NT2/D1 (cell line): ENCODE measurements around the gene PANK2.
"Not testable (repeated sequence)": the region's sequence is repeated elsewhere in the genome, so short reads cannot be mapped to it uniquely, and the experiment has no call there.

Experiments
- DNase-seq: peaks from one replicate; pipeline ENCODE4 v3.0.0-alpha.2; 2011; ENCODE audit warnings: low read depth, low spot score
- H3K27me3 ChIP-seq: 2 replicates; pipeline ENCODE4 v1.6.0; 2011; ENCODE audit warnings: mild to moderate bottlenecking; ENCODE audit not compliant: insufficient read length, insufficient read depth
- H3K36me3 ChIP-seq: 2 replicates; pipeline ENCODE4 v1.6.1; 2011; ENCODE audit warnings: mild to moderate bottlenecking, low read length, mixed read lengths; ENCODE audit not compliant: insufficient read depth, insufficient read length
- H3K4me1 ChIP-seq: 2 replicates; pipeline ENCODE4 v1.5.1; 2011; ENCODE audit not compliant: insufficient read depth, insufficient read length
- H3K4me3 ChIP-seq: 2 replicates; pipeline ENCODE4 v1.5.1; 2011; ENCODE audit warnings: low read depth; ENCODE audit not compliant: insufficient read length
- H3K9ac ChIP-seq: 2 replicates; pipeline ENCODE4 v1.6.0; 2011; ENCODE audit warnings: low read depth; ENCODE audit not compliant: insufficient read length
- H3K9me3 ChIP-seq: 2 replicates; pipeline ENCODE4 v1.5.1; 2011; ENCODE audit warnings: mild to moderate bottlenecking, low read length; ENCODE audit not compliant: insufficient read depth
- SUZ12 ChIP-seq: IDR thresholded peaks from 2 replicates; pipeline ENCODE4 v1.6.1; 2011; ENCODE audit not compliant: insufficient read length, insufficient read depth; ENCODE audit errors: extremely low read depth
- YY1 ChIP-seq: IDR thresholded peaks from 2 replicates; pipeline ENCODE4 v1.6.1; 2011; ENCODE audit not compliant: insufficient read length, insufficient read depth
- ZNF274 ChIP-seq: IDR thresholded peaks from 2 replicates; pipeline ENCODE4 v1.6.1; 2011; ENCODE audit warnings: mild to moderate bottlenecking, low read depth, low read length

PANK2 gene

GRCh38 chr20:3964719-3965118, 75.5 kb downstream of the PANK2 start:
- H3K36me3 ChIP-seq: peaks cover 8% of the 10 kb centered on the region

GRCh38 chr20:3966571-3966970, 77.4 kb downstream of the PANK2 start:
- Histone ChIP-seq H3K9ac (no peak overlapping the region), H3K4me1 (no peaks in the 10 kb centered on the region), H3K4me3 (no peak overlapping the region), H3K9me3 (no peaks in the 10 kb centered on the region), H3K27me3 (no peaks in the 10 kb centered on the region), H3K36me3 (peaks cover 2% of the 10 kb centered on the region)
- TF ChIP-seq YY1: no peak
- no peak for TF ChIP-seq SUZ12
- TF ChIP-seq ZNF274: no peak
- DNase-seq: no peak

More at GRCh38 chr20:3964719-3965118, 75.5 kb downstream of the PANK2 start:
- no peak for DNase-seq
- Histone ChIP-seq H3K4me3 (no peak overlapping the region), H3K9me3 (no peaks in the 10 kb centered on the region), H3K27me3 (no peaks in the 10 kb centered on the region), H3K4me1 (no peaks in the 10 kb centered on the region), H3K9ac (no peak overlapping the region)
- no peak for TF ChIP-seq ZNF274
- no peak for TF ChIP-seq YY1
- TF ChIP-seq SUZ12: no peak

GRCh38 chr20:3970016-3970415, 80.8 kb downstream of the PANK2 start:
- Histone ChIP-seq H3K27me3 (no peaks in the 10 kb centered on the region), H3K9me3 (no peaks in the 10 kb centered on the region; the same call in 1 of the 2 replicates), H3K4me3 (no peak overlapping the region), H3K36me3 (no peaks in the 10 kb centered on the region), H3K4me1 (no peaks in the 10 kb centered on the region), H3K9ac (no peak overlapping the region)
- TF ChIP-seq ZNF274 (no peak), YY1 (no peak)
- DNase-seq: no peak

- no peak for DNase-seq
- H3K4me3 ChIP-seq: no peak overlapping the region
- H3K4me1 ChIP-seq: no peaks in the 10 kb centered on the region
Observed at GRCh38 chr20:3971145-3971544, 82.0 kb downstream of the PANK2 start.

GRCh38 chr20:3972161-3972560, 83.0 kb downstream of the PANK2 start:
- Histone ChIP-seq H3K9me3 (no peaks in the 10 kb centered on the region; the same call in 1 of the 2 replicates), H3K4me3 (no peak overlapping the region), H3K4me1 (no peaks in the 10 kb centered on the region), H3K27me3 (no peaks in the 10 kb centered on the region), H3K36me3 (no peaks in the 10 kb centered on the region), H3K9ac (no peak overlapping the region)
- TF ChIP-seq SUZ12: no peak
- no peak for TF ChIP-seq ZNF274
- TF ChIP-seq YY1: no peak
- no peak for DNase-seq

More at GRCh38 chr20:3971145-3971544, 82.0 kb downstream of the PANK2 start:
- TF ChIP-seq ZNF274 (no peak), SUZ12 (no peak), YY1 (no peak)
- no peak overlapping the region for H3K9ac ChIP-seq
- H3K27me3 ChIP-seq: no peaks in the 10 kb centered on the region
- no peaks in the 10 kb centered on the region for H3K36me3 ChIP-seq
- H3K9me3 ChIP-seq: no peaks in the 10 kb centered on the region; the same call in 1 of the 2 replicates

GRCh38 chr20:3972631-3973030, 83.4 kb downstream of the PANK2 start:
- H3K9me3 ChIP-seq, H3K36me3 ChIP-seq, DNase-seq, H3K4me1 ChIP-seq, H3K9ac ChIP-seq, H3K27me3 ChIP-seq, H3K4me3 ChIP-seq: not testable (repeated sequence)

GRCh38 chr20:3973705-3974104, 84.5 kb downstream of the PANK2 start:
- Histone ChIP-seq H3K9ac (no peak overlapping the region), H3K36me3 (no peaks in the 10 kb centered on the region), H3K27me3 (no peaks in the 10 kb centered on the region), H3K9me3 (no peaks in the 10 kb centered on the region; the same call in 1 of the 2 replicates), H3K4me1 (no peaks in the 10 kb centered on the region), H3K4me3 (no peak overlapping the region)
- no peak for DNase-seq
- no peak for TF ChIP-seq YY1
- TF ChIP-seq ZNF274: no peak
- no peak for TF ChIP-seq SUZ12

GRCh38 chr20:3976511-3976910, 87.3 kb downstream of the PANK2 start:
- no peaks in the 10 kb centered on the region for H3K4me1 ChIP-seq
- no peaks in the 10 kb centered on the region; the same call in 1 of the 2 replicates for H3K9me3 ChIP-seq
- no peak for DNase-seq
- no peak overlapping the region for H3K9ac ChIP-seq
- no peaks in the 10 kb centered on the region for H3K36me3 ChIP-seq
- TF ChIP-seq ZNF274 (no peak), SUZ12 (no peak), YY1 (no peak)
- no peaks in the 10 kb centered on the region for H3K27me3 ChIP-seq
- H3K4me3 ChIP-seq: no peak overlapping the region
